Measurements from ENCODE around the gene TXK. TPM values are rescaled to one million over a fixed set of nuclear protein-coding genes. Genes with fewer than 3 reads are reported as not detected.

The TXK gene
- polyA plus RNA-seq, 1 of the 3 experiments (the other 2 are of a cell fraction), result 0.61 TPM

- Histone ChIP-seq H3K4me1 (ENCODE audit: control insufficient read depth in 1 of 2, insufficient read depth in 2 of 2, low read depth in 1 of 2, low read length in 1 of 2) (peaks cover 0 to 15% of the 10 kb centered on the region in 2 experiments; a peak in 2 of 4 replicates), H3K9ac (no peak overlapping the region), H3K27me3 (ENCODE audit: insufficient read depth) (no peaks in the 10 kb centered on the region), H2AFZ (ENCODE audit: low read depth) (no peak overlapping the region), H4K20me1 (ENCODE audit: insufficient read depth) (no peaks in the 10 kb centered on the region), H3K4me2 (no peak overlapping the region), H3K4me3 (ENCODE audit: low read depth in 2 of 2, low read length in 1 of 2) (no peak overlapping the region), H3K36me3 (replicated peaks in 1 of 2; ENCODE audit: control insufficient read depth in 1 of 2, insufficient read depth in 2 of 2, low read length in 1 of 2) (no peaks in the 10 kb centered on the region), H3K27ac (ENCODE audit: low read depth in 2 of 2, low read length in 1 of 2) (no peak overlapping the region), H3K9me2 (no peaks in the 10 kb centered on the region), H3K9me3 (no peaks in the 10 kb centered on the region), H3F3A (replicated peaks; ENCODE audit: insufficient read depth) (peaks cover 12% of the 10 kb centered on the region), H3K79me2 (ENCODE audit: insufficient read depth) (no peaks in the 10 kb centered on the region)
- CTCF ChIA-PET, result interaction anchor here (1.7 kb wide), 1 partner anchor 18 kb away, joined by 4 read pairs; no protein-coding TSS in a partner anchor
- DNase-seq, result no peak
- TF ChIP-seq PBX3 (IDR thresholded peaks at IDR 0.05) (no peak), NFIC (IDR thresholded peaks at IDR 0.05; ENCODE audit: borderline replicate concordance) (no peak), ELF1 (IDR thresholded peaks at IDR 0.05) (no peak), MAX (IDR thresholded peaks at IDR 0.05; ENCODE audit: low read depth) (no peak)
- POLR2A ChIA-PET, result no interaction called here
- WGBS (ENCODE audit: low lambda C conversion rate), result 91% methylated on average over 1 of the region's 1 CpG
Measured at GRCh38 chr4:48105230-48105629, 28.8 kb downstream of the TXK start.

GRCh38 chr4:48103483-48104139, 30.4 kb downstream of the TXK start:
- H3K27me3 ChIP-seq (ENCODE audit: insufficient read depth), result no peaks in the 10 kb centered on the region
- WGBS (ENCODE audit: low lambda C conversion rate), result 84% methylated on average over 3 of the region's 3 CpGs
- POLR2A ChIA-PET, result no interaction called here
- H2AFZ ChIP-seq (ENCODE audit: low read depth), result no peak overlapping the region
- peaks cover 0 to under 1% of the 10 kb centered on the region in 2 experiments; a peak in 2 of 4 replicates for H3K4me1 ChIP-seq (ENCODE audit: control insufficient read depth in 1 of 2, insufficient read depth in 2 of 2, low read depth in 1 of 2, low read length in 1 of 2)
- H3K4me2 ChIP-seq, result no peak overlapping the region
- no peaks in the 10 kb centered on the region for H3K9me2 ChIP-seq
- H3K36me3 ChIP-seq (replicated peaks in 1 of 2; ENCODE audit: control insufficient read depth in 1 of 2, insufficient read depth in 2 of 2, low read length in 1 of 2), result no peaks in the 10 kb centered on the region
- no peaks in the 10 kb centered on the region for H3K9me3 ChIP-seq
- no peak overlapping the region for H3K9ac ChIP-seq
- TF ChIP-seq POLR2AphosphoS5 (IDR thresholded peaks at IDR 0.05; ENCODE audit: low read depth, low read length), result no peak
- TF ChIP-seq FOXJ3 (CRISPR knock-in tag; IDR thresholded peaks at IDR 0.05), result no peak
- TF ChIP-seq RXRA (IDR thresholded peaks at IDR 0.05; ENCODE audit: borderline replicate concordance, low read depth), result no peak
- H3K4me3 ChIP-seq (ENCODE audit: low read depth in 2 of 2, low read length in 1 of 2), result no peak overlapping the region
- H3K27ac ChIP-seq (ENCODE audit: low read depth in 2 of 2, low read length in 1 of 2), result no peak overlapping the region
- H4K20me1 ChIP-seq (ENCODE audit: insufficient read depth), result no peaks in the 10 kb centered on the region
- peaks cover 4% of the 10 kb centered on the region for H3F3A ChIP-seq (replicated peaks; ENCODE audit: insufficient read depth)
- CTCF ChIA-PET, result interaction anchor here (1.0 kb wide), 2 partner anchors 17 to 435 kb away, joined by 3 read pairs; no protein-coding TSS in a partner anchor
- no peak for DNase-seq
- H3K79me2 ChIP-seq (ENCODE audit: insufficient read depth), result no peaks in the 10 kb centered on the region

- no peaks in the 10 kb centered on the region for H3K27me3 ChIP-seq (ENCODE audit: insufficient read depth)
- no peak for DNase-seq
- no peak overlapping the region for H3K27ac ChIP-seq (ENCODE audit: low read depth in 2 of 2, low read length in 1 of 2)
- H3F3A ChIP-seq (replicated peaks; ENCODE audit: insufficient read depth), result peaks cover 4% of the 10 kb centered on the region
- H3K9me2 ChIP-seq, result no peaks in the 10 kb centered on the region
- H3K9ac ChIP-seq, result no peak overlapping the region
- 89% methylated on average over 3 of the region's 3 CpGs for WGBS (ENCODE audit: low lambda C conversion rate)
- no peaks in the 10 kb centered on the region for H3K9me3 ChIP-seq
- no peaks in the 10 kb centered on the region for H4K20me1 ChIP-seq (ENCODE audit: insufficient read depth)
- no peaks in the 10 kb centered on the region; a peak in 1 of 4 replicates for H3K4me1 ChIP-seq (ENCODE audit: control insufficient read depth in 1 of 2, insufficient read depth in 2 of 2, low read depth in 1 of 2, low read length in 1 of 2)
- H2AFZ ChIP-seq (ENCODE audit: low read depth), result no peak overlapping the region
- H3K79me2 ChIP-seq (ENCODE audit: insufficient read depth), result no peaks in the 10 kb centered on the region
- POLR2A ChIA-PET, result no interaction called here
- peak; percentile 34 for TF ChIP-seq CTCF (IDR thresholded peaks at IDR 0.05)
- no peak for TF ChIP-seq TEAD4 (IDR thresholded peaks at IDR 0.05; ENCODE audit: borderline replicate concordance, insufficient read depth)
- no peak for TF ChIP-seq EZH2phosphoT487 (IDR thresholded peaks at IDR 0.05; ENCODE audit: borderline replicate concordance, low read depth)
- TF ChIP-seq POLR2AphosphoS5 (IDR thresholded peaks at IDR 0.05; ENCODE audit: low read depth, low read length), result no peak
- TF ChIP-seq GATA2 (CRISPR knock-in tag; IDR thresholded peaks at IDR 0.05), result no peak
- CTCF ChIA-PET, result interaction anchor here (1.0 kb wide), 1 partner anchor 15 kb away, joined by 3 read pairs; no protein-coding TSS in a partner anchor
- no peaks in the 10 kb centered on the region for H3K36me3 ChIP-seq (replicated peaks in 1 of 2; ENCODE audit: control insufficient read depth in 1 of 2, insufficient read depth in 2 of 2, low read length in 1 of 2)
- H3K4me3 ChIP-seq (ENCODE audit: low read depth in 2 of 2, low read length in 1 of 2), result no peak overlapping the region
- H3K4me2 ChIP-seq, result no peak overlapping the region
Measured at GRCh38 chr4:48102303-48102702, 31.7 kb downstream of the TXK start.
